Tibial nerve (tissue), 4 donors: ENCODE results near the gene NAT8L. TPM values are rescaled to one million over a fixed set of nuclear protein-coding genes. Genes with fewer than 3 reads are reported as not detected.

Experiments used
- DNase-seq, 2 donors: peaks; one replicate each; pipeline ENCODE4 v3.0.0-alpha.2; 2019; ENCODE audit warnings: low spot score in 2 of 2
- H3K27ac ChIP-seq, 4 donors: fragments of 200-600 bp; sonication (generic) in 3 of 4; one replicate each; pipeline ENCODE4 v1.5.1; 2017 to 2019; ENCODE audit warnings: mild to moderate bottlenecking in 1 of 4
- H3K27me3 ChIP-seq, 2 donors: fragments of 200-600 bp; sonication (generic) in 1 of 2; one replicate each; pipeline versions ENCODE4 v1.5.1 to v1.6.0; 2017 to 2019
- H3K36me3 ChIP-seq, 3 donors: fragments of 200-600 bp; sonication (generic); one replicate each; pipeline ENCODE4 v1.5.1; 2018 to 2019
- H3K4me1 ChIP-seq, 4 donors: fragments of 200-600 bp; sonication (generic) in 3 of 4; one replicate each; pipeline ENCODE4 v1.5.1; 2017 to 2019
- H3K4me3 ChIP-seq, 4 donors: fragments of 200-600 bp; sonication (generic) in 3 of 4; one replicate each; pipeline ENCODE4 v1.5.1; 2017 to 2019; ENCODE audit warnings: mild to moderate bottlenecking in 1 of 4, moderate library complexity in 1 of 4
- H3K9me3 ChIP-seq, 4 donors: fragments of 200-600 bp; sonication (generic) in 3 of 4; one replicate each; pipeline ENCODE4 v1.5.1; 2017 to 2019
- CTCF ChIP-seq, 5 experiments: fragments of 200-600 bp in 3 of 5; fragments of 450-650 bp in 2 of 5; sonication (generic) in 3 of 5; IDR thresholded peaks; one replicate each; pipeline ENCODE4 v1.5.1; 2016 to 2019; ENCODE audit warnings: antibody characterized with exemption in 5 of 5, mild to moderate bottlenecking in 3 of 5, moderate library complexity in 2 of 5
- EP300 ChIP-seq, 2 donors: sonication (generic); formaldehyde crosslinking; IDR thresholded peaks; one replicate each; pipeline ENCODE4 v1.6.1; 2017; ENCODE audit warnings: antibody characterized with exemption in 2 of 2, mild to moderate bottlenecking in 1 of 2
- POLR2A ChIP-seq, 2 donors: fragments of 450-650 bp; IDR thresholded peaks; one replicate each; pipeline ENCODE4 v1.6.1; 2017; ENCODE audit warnings: antibody characterized with exemption in 2 of 2, mild to moderate bottlenecking in 2 of 2, moderate library complexity in 2 of 2
- WGBS, 2 donors: methylation state at CpG; one replicate each; pipeline ENCODE4 v1.1.5; 2018; 5-methylcytosine and 5-hydroxymethylcytosine counted together
- total RNA-seq, 4 donors: library from RNA; depleted of rRNA; stranded (reverse); fragments of >200 nt; gene quantifications; one replicate each; pipeline ENCODE4 v1.1.0, GENCODE V29; 2016

Gene NAT8L
- total RNA-seq, 4 donors from 2014 or later = 1.8 to 11.1 (median 5.6) TPM

GRCh38 chr4:2058264-2059045 lies 672 bp upstream of the NAT8L start:
- no peak for DNase-seq
- 2 to 7% methylated on average over 3 to 15 of the region's 93 CpGs for WGBS, 2 donors
- no peaks in the 10 kb centered on the region for H3K36me3 ChIP-seq
- H3K4me3 ChIP-seq = peak overlapping the region; percentile 15 to 63 (median 26)
- peaks cover 0 to 33% (median 5%) of the 10 kb centered on the region in 4 donors for H3K4me1 ChIP-seq
- TF ChIP-seq POLR2A (IDR thresholded peaks at IDR 0.05) (no peak), CTCF (IDR thresholded peaks at IDR 0.05) (no peak), EP300 (IDR thresholded peaks at IDR 0.05) (no peak)
- H3K9me3 ChIP-seq = no peaks in the 10 kb centered on the region
- peaks cover 0 to 64% of the 10 kb centered on the region in 2 donors for H3K27me3 ChIP-seq
- H3K27ac ChIP-seq = peak overlapping the region in 1 of 4 donors; percentile 63

- peak overlapping the region in 1 of 4 donors; percentile 1 for H3K27ac ChIP-seq
- H3K9me3 ChIP-seq = no peaks in the 10 kb centered on the region
- peaks cover 0 to 33% (median 5%) of the 10 kb centered on the region in 4 donors for H3K4me1 ChIP-seq
- H3K27me3 ChIP-seq = peaks cover 0 to 55% of the 10 kb centered on the region in 2 donors
- TF ChIP-seq EP300 (IDR thresholded peaks at IDR 0.05) = no peak
- TF ChIP-seq POLR2A (IDR thresholded peaks at IDR 0.05) = no peak
- no peak for TF ChIP-seq CTCF (IDR thresholded peaks at IDR 0.05)
- H3K4me3 ChIP-seq = peak overlapping the region in 2 of 4 donors; percentile 18 to 63
- no peak for DNase-seq
- 5% methylated on average over 55 of the region's 102 CpGs; no CpG with 5 or more reads in 1 of the 2 donors for WGBS, 2 donors
- no peaks in the 10 kb centered on the region for H3K36me3 ChIP-seq
These were observed 837 bp downstream of the NAT8L start for GRCh38 chr4:2059726-2060602.

GRCh38 chr4:2060611-2061185 lies 1.6 kb downstream of the NAT8L start:
- Histone ChIP-seq H3K27ac (peak overlapping the region in 1 of 4 donors; percentile 1), H3K9me3 (no peaks in the 10 kb centered on the region), H3K36me3 (no peaks in the 10 kb centered on the region), H3K4me3 (peak overlapping the region in 1 of 4 donors; percentile 63), H3K4me1 (peaks cover 0 to 33% (median 5%) of the 10 kb centered on the region in 4 donors), H3K27me3 (peaks cover 0 to 50% of the 10 kb centered on the region in 2 donors)
- DNase-seq = no peak
- WGBS, 2 donors = 28 to 42% methylated on average over 10 to 27 of the region's 54 CpGs
- TF ChIP-seq CTCF (IDR thresholded peaks at IDR 0.05) = no peak
- TF ChIP-seq POLR2A (IDR thresholded peaks at IDR 0.05) = no peak

- WGBS, 2 donors = 54 to 62% methylated on average over 14 to 36 of the region's 42 CpGs
- no peaks in the 10 kb centered on the region for H3K36me3 ChIP-seq
- H3K9me3 ChIP-seq = no peaks in the 10 kb centered on the region
- peaks cover 0 to 33% (median 5%) of the 10 kb centered on the region in 4 donors for H3K4me1 ChIP-seq
- TF ChIP-seq EP300 (IDR thresholded peaks at IDR 0.05) (no peak), CTCF (IDR thresholded peaks at IDR 0.05) (no peak), POLR2A (IDR thresholded peaks at IDR 0.05) (no peak)
- DNase-seq = no peak
- peak overlapping the region in 1 of 4 donors; percentile 9 for H3K27ac ChIP-seq
- peaks cover 0 to 44% of the 10 kb centered on the region in 2 donors for H3K27me3 ChIP-seq
- peak overlapping the region in 1 of 4 donors; percentile 63 for H3K4me3 ChIP-seq
These were observed 2.3 kb downstream of the NAT8L start for GRCh38 chr4:2061186-2062131.
